Natural killer cell treated with Interleukin-12 subunit alpha and Interleukin-12 subunit beta and Interleukin-15 and Interleukin-18, amount 100 ng/mL, for 72 hours (primary cell): ENCODE results near the gene KCNJ15. TPM values are rescaled to one million over a fixed set of nuclear protein-coding genes. Genes with fewer than 3 reads are reported as not detected.

Experiments used
- ATAC-seq, 2 donors: fragments of 150-1000 bp; cut with Tn5 transposase in 1 of 2; sonication (Bioruptor Pico), chemical (Tn5 transposase) in 1 of 2; 2 replicates each; pipeline ENCODE4 v1.10.0; 2021
- DNase-seq: peaks from one replicate; pipeline ENCODE4 v3.0.0; 2022; ENCODE audit warnings: low spot score
- H3K27ac Mint-ChIP-seq, 2 donors: 1 replicate in 1 of 2; 2 replicates in 1 of 2; pipeline ENCODE4 v1.8.0; 2022; ENCODE audit warnings: mixed read lengths in 2 of 2, mild to moderate bottlenecking in 1 of 2, moderate library complexity in 1 of 2
- H3K27me3 Mint-ChIP-seq, 2 donors: 1 replicate in 1 of 2; 2 replicates in 1 of 2; pipeline ENCODE4 v1.8.0; 2022; ENCODE audit warnings: mixed read lengths in 2 of 2
- H3K36me3 Mint-ChIP-seq: one replicate; pipeline ENCODE4 v1.8.0; 2022; ENCODE audit warnings: mixed read lengths
- H3K4me1 Mint-ChIP-seq, 2 donors: 1 replicate in 1 of 2; 2 replicates in 1 of 2; pipeline ENCODE4 v1.8.0; 2022; ENCODE audit warnings: low read depth in 2 of 2, mixed read lengths in 2 of 2, mild to moderate bottlenecking in 1 of 2
- H3K4me3 Mint-ChIP-seq: one replicate; pipeline ENCODE4 v1.8.0; 2022; ENCODE audit warnings: mixed read lengths
- H3K9me3 Mint-ChIP-seq: 2 replicates; pipeline ENCODE4 v1.8.0; 2022; ENCODE audit warnings: mixed read lengths
- total RNA-seq, 2 donors: library from RNA; stranded (reverse); gene quantifications; one replicate each; pipeline ENCODE4 v1.2.3, GENCODE V29; 2022

The KCNJ15 gene
- total RNA-seq, 2 donors from 2014 or later = not detected

DNA sequence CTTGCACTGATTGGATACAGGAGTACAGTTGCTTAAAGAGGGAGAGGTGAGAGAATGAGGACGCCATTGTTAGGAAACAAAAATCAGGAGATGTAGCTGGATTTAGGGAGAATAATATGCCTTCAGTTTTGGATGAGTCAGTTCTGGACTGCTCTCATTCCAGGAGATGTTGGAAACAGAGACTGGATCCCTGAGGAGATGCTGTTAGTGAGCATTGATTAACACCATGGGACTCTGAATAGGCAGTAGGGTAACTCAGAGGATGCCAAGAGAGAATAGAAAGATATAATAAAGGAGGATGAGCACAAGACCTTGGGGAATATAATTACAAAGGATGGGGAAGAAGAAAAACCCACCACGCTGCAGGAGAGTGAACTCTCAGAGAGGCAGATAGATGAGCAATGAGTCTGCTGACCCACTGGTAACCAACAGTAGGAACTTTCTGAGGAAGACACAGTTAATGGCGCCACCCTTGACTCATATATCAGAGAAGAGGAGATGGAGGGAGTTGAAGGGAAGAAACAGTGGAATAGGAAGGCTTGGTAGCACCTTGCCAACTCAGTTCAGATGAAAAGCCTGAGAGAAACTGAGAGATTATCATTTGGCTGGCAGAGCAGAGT is 10.5 kb downstream of the KCNJ15 start:
- no peaks in the 10 kb centered on the region for H3K36me3 Mint-ChIP-seq
- H3K4me3 Mint-ChIP-seq = no peak overlapping the region
- peaks cover 19 to 24% of the 10 kb centered on the region in 2 donors for H3K27me3 Mint-ChIP-seq
- H3K9me3 Mint-ChIP-seq = no peaks in the 10 kb centered on the region
- H3K4me1 Mint-ChIP-seq = no peaks in the 10 kb centered on the region
- H3K27ac Mint-ChIP-seq = no peak overlapping the region
- DNase-seq (no peak), ATAC-seq (no peak)

DNA sequence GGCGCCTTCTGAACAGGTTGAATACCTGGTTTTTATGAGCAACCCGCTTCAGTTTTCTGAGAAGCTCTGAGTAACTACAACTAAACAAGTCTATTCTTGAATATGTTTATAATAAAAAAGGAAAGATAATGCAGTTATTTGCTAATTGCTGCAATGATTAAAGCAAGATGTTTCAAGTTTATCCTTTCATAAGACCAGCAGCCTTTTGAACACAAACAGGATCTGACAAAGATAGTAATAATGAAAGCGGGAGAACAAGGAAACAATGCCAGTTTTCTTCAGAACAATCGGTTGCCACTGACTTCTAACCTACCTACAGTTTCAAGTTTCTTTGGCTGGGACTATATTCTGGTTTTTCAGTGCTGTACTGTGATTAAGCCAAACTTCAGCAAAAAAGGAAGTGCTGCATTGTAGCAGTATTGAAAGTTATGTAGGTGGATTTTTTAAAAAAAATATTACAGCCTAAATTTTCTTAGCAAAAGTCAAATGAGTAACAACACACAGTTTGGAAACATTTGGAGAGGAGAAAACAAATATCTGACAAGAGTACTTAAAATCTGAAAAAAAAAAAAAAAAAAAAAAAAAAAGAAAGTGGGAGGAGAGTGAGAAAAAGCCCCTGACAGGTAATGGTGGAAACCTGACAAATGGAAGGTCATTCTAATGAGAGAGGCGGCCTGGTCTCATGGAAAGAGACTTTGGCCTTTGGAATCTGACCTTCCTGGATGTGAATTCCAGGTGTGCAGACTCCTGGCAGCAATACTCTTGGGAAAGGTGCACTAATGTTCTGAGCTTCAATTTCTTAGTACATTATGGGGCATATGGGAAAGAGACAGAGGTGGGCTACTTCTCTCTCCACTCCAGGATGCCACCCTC is 11.4 kb downstream of the KCNJ15 start:
- H3K9me3 Mint-ChIP-seq = no peaks in the 10 kb centered on the region
- H3K27ac Mint-ChIP-seq = no peak overlapping the region
- ATAC-seq (no peak), DNase-seq (no peak)
- H3K4me3 Mint-ChIP-seq = no peak overlapping the region
- H3K4me1 Mint-ChIP-seq = no peaks in the 10 kb centered on the region
- H3K27me3 Mint-ChIP-seq = peaks cover 19 to 24% of the 10 kb centered on the region in 2 donors
- H3K36me3 Mint-ChIP-seq = no peaks in the 10 kb centered on the region

DNA sequence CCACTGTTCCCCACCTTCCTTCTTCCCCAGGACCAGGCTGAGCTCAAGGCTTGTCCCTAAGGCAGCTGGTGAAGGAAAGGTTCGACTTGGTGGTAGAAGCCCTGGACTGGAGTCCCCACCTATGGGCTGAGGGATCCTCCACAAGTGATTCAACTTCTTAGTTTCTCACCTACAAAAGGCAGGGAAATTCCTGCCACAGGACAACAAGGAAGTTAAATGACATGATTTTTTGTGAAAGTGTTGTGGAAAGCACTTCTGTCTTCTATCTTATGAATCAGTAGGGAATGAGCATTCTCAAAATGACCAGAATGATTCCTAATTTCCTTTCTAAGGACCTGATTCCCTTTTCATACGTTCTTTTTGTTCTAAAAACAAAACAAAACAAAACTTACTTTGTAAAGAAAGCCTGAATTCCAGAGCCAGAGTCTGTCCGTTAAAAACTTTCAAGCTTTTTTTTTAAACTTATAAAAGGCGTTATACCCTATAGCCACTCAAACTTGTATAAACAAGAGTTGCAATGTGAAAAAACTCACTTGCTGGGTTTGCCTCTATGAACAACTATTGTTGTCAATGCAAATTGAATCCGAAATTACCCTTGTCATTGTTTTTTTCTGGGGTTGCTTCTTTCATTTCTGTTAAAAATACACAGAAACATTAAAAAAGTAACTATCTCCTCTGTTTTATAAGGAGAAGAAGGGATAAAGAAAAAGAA is 12.2 kb downstream of the KCNJ15 start:
- Mint-ChIP-seq H3K4me3 (no peak overlapping the region), H3K27me3 (peaks cover 19 to 22% of the 10 kb centered on the region in 2 donors), H3K9me3 (no peaks in the 10 kb centered on the region), H3K36me3 (no peaks in the 10 kb centered on the region), H3K27ac (no peak overlapping the region), H3K4me1 (no peaks in the 10 kb centered on the region)
- no peak for ATAC-seq
- DNase-seq = no peak

DNA sequence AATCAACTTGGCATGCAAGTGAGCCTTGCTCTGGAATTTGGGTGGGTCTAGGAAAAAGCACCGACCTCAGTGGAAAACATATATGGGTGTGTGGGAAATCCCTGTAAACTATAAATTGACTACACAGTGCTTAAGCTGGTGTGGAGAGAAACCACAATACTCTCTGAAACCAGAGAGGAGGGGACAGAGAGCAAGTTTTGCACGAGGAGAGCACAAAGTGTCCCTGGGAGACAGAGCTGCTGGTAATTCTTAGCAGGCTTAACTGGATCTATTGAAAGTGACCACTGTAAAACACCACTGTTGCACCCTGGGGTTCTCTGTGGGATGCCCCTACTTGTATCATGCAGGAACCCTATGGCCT is 12.8 kb downstream of the KCNJ15 start:
- Mint-ChIP-seq H3K4me1 (no peaks in the 10 kb centered on the region), H3K9me3 (no peaks in the 10 kb centered on the region), H3K27ac (no peak overlapping the region), H3K36me3 (no peaks in the 10 kb centered on the region), H3K27me3 (peaks cover 21 to 26% of the 10 kb centered on the region in 2 donors), H3K4me3 (no peak overlapping the region)
- DNase-seq (no peak), ATAC-seq (no peak)

DNA sequence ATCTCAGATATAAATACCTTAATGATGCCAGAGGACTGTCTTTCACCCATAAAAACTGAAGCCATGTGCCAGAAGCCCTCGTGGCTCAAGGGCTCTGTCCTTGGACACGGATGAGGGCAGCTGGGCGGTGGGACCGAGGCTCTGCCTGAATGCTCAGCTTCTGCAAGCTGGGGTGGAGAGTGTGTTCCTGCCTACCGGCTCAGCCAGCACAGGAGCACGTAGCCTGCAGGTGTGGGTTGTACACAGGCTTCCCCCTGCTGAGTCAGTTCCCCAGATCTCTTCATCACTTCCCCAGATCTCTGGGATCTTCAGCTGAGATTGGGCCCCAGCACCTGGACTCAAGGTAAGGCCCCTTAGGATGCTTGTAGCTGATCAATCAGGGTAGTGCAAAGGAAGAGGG is 15.4 kb downstream of the KCNJ15 start:
- Mint-ChIP-seq H3K4me3 (no peak overlapping the region), H3K9me3 (no peaks in the 10 kb centered on the region), H3K36me3 (no peaks in the 10 kb centered on the region), H3K27ac (no peak overlapping the region), H3K4me1 (no peaks in the 10 kb centered on the region), H3K27me3 (peaks cover 19 to 28% of the 10 kb centered on the region in 2 donors)
- DNase-seq (no peak), ATAC-seq (no peak)

DNA sequence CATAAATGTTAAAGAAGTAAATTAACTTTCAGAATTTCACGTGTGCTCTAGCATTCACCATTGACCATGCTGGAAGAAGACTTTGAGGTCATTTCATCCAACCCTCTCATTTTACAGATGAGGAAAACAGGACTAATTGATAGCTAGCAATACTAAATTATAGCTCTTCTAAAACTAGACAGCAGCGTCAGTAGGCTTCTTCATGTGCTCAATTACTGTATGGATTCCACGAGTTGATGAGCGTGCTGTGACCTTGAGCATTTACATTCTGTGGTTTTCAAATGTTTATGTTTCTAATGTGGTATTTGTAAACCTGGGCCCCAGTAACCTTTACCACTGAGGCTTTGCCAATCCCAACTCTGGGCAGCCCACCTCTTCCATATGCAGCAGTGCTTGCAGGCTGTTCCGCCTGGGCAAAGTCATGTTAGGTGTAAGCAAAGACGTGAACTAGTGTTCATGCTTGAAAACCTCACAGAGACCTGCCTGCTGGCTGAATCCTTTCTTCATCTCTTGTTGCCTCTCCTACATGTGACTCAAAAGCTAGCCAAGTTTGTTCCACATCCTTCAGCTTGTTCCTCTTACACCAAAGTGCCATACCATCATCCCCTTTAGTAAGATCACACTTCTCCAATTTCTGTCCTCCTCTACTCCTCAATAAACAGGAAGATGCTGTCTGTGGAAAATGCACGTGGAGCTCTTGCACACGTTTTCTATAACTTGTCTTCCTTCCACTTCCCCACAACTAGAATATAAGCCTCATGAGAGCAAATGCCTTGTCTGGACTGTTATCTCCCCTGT is 17.2 kb downstream of the KCNJ15 start:
- H3K4me1 Mint-ChIP-seq = no peaks in the 10 kb centered on the region
- no peak for ATAC-seq

DNA sequence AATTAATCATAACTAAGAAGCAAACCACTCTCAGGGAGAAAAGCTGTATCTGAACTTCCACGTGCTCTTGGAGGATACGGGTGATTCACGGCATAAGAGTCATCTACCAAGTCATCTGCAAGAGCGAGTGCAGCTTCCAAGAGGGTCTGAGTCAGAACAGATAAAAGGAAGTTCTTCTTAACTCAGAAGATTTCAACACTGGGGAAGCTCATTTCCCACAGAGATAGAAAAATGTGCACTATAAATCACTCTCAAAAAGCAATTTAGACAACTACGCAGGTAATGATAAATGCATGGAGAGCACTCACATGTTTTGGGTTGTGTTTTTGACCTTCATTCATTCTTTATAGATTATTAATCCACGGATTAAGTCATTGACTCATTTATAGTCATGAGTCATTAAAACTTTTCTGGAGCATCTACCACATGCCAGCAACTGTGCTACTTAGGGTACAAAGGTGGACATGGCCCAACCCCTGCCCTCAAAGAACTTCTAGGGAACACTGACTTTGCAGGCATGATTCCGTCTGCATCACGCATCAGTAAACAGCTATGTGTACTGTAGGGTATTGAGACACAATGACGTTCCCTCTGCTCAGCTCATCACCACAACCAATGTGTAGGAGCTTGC is 20.8 kb downstream of the KCNJ15 start:
- H3K4me3 Mint-ChIP-seq = no peak overlapping the region
- no peaks in the 10 kb centered on the region for H3K9me3 Mint-ChIP-seq
- DNase-seq (no peak), ATAC-seq (peak; percentile 74 to 75)
- peaks cover 32 to 39% of the 10 kb centered on the region in 2 donors for H3K27me3 Mint-ChIP-seq
- H3K36me3 Mint-ChIP-seq = no peaks in the 10 kb centered on the region
- no peak overlapping the region for H3K27ac Mint-ChIP-seq
- H3K4me1 Mint-ChIP-seq = peaks cover 0 to 2% of the 10 kb centered on the region in 2 donors

More for the DNA sequence above, 17.2 kb downstream of the KCNJ15 start:
- H3K9me3 Mint-ChIP-seq = no peaks in the 10 kb centered on the region
- H3K4me3 Mint-ChIP-seq = no peak overlapping the region
- H3K27ac Mint-ChIP-seq = no peak overlapping the region
- H3K27me3 Mint-ChIP-seq = peaks cover 21 to 29% of the 10 kb centered on the region in 2 donors
- no peak for DNase-seq
- H3K36me3 Mint-ChIP-seq = no peaks in the 10 kb centered on the region

DNA sequence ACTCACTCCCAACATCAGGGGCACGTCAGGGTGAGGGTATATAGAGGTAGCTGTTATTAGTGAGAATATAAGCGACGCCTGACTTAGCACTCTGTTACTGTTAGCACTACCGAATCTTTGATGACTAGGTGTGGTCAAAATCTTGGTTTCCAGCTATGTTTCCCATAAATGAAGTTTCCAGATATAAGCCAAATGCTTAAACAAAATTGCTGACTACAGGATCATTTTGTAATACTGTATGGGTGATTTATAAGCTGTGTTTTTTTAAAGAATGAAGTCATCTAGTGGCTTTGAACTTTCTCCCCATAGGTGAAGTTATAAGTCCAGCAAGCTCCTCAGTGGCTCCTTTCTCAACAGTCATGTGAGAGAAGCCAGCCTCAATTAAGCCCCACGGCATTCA is 23.7 kb downstream of the KCNJ15 start:
- DNase-seq (no peak), ATAC-seq (no peak)
- H3K27ac Mint-ChIP-seq = no peak overlapping the region
- H3K27me3 Mint-ChIP-seq = peaks cover 26 to 37% of the 10 kb centered on the region in 2 donors
- H3K36me3 Mint-ChIP-seq = no peaks in the 10 kb centered on the region
- no peak overlapping the region for H3K4me3 Mint-ChIP-seq
- H3K4me1 Mint-ChIP-seq = peaks cover 0 to 5% of the 10 kb centered on the region in 2 donors
- no peaks in the 10 kb centered on the region for H3K9me3 Mint-ChIP-seq

DNA sequence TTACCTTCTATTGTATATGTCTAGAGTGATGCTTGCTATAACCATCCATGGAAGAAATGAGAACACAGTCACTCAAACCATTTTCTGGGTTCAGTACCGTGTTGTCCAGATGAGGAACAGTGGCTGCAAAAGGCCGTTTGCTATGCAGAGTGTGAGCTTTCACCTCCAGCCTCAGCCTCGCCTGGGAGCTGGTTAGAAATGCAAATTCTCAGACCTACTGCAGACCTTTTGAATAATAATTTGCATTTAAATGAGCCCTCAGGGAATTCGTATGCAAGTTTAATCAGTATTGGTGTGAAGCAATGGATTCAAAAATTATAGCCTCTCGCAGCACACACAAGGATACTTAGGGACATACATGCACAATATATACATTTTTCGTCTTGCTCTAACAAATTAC is 24.1 kb downstream of the KCNJ15 start:
- H3K27ac Mint-ChIP-seq = no peak overlapping the region
- no peaks in the 10 kb centered on the region for H3K36me3 Mint-ChIP-seq
- peaks cover 26 to 33% of the 10 kb centered on the region in 2 donors for H3K27me3 Mint-ChIP-seq
- H3K4me3 Mint-ChIP-seq = no peak overlapping the region
- DNase-seq (no peak), ATAC-seq (no peak)
- H3K4me1 Mint-ChIP-seq = peaks cover 0 to 5% of the 10 kb centered on the region in 2 donors
- H3K9me3 Mint-ChIP-seq = no peaks in the 10 kb centered on the region

DNA sequence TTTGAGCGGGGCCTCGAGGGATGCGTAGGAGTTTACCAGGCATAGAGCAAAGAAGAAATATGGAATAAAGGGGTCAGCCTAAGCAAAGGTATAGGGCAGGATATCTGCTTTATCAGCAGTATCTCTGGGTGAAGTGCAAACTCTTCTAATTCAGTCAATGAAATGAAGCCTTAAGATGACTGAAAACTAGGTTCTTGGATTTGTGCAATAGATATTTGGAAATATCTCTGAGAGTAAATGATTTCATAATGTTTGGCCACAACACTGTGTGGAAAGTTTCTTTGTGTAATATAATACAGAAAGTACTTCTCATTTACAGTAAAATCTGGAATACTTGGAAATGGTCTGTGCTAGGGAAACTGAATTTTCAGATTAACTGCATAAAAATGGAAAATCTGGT is 26.1 kb downstream of the KCNJ15 start:
- DNase-seq = no peak
- H3K4me1 Mint-ChIP-seq = peaks cover 0 to 5% of the 10 kb centered on the region in 2 donors
- no peak for ATAC-seq
- H3K36me3 Mint-ChIP-seq = no peaks in the 10 kb centered on the region
- no peaks in the 10 kb centered on the region for H3K9me3 Mint-ChIP-seq
- H3K27ac Mint-ChIP-seq = no peak overlapping the region
- no peak overlapping the region for H3K4me3 Mint-ChIP-seq
- peaks cover 28 to 32% of the 10 kb centered on the region in 2 donors for H3K27me3 Mint-ChIP-seq

DNA sequence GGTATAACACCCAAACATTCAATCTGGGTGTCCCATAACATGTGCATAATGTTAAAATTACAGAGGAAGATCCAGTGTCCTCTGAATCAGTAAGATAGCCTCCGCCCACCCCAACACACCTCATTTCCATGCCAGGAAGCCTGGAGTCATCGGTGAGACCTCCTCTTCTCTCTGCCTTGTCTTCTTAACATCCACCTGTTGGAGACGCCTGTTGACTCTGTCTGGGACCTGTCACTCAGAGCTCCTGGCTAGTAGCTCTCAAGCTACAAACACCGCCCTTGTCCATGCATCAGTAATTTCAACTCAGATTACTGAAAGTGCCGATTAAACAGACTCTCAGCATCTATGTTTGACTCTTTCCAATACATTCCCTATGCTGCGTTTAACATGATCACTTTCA is 27.4 kb downstream of the KCNJ15 start:
- DNase-seq (no peak), ATAC-seq (no peak)
- Mint-ChIP-seq H3K27me3 (peaks cover 21 to 24% of the 10 kb centered on the region in 2 donors), H3K4me1 (peaks cover 0 to 5% of the 10 kb centered on the region in 2 donors), H3K27ac (no peak overlapping the region), H3K9me3 (no peaks in the 10 kb centered on the region), H3K36me3 (no peaks in the 10 kb centered on the region), H3K4me3 (no peak overlapping the region)

DNA sequence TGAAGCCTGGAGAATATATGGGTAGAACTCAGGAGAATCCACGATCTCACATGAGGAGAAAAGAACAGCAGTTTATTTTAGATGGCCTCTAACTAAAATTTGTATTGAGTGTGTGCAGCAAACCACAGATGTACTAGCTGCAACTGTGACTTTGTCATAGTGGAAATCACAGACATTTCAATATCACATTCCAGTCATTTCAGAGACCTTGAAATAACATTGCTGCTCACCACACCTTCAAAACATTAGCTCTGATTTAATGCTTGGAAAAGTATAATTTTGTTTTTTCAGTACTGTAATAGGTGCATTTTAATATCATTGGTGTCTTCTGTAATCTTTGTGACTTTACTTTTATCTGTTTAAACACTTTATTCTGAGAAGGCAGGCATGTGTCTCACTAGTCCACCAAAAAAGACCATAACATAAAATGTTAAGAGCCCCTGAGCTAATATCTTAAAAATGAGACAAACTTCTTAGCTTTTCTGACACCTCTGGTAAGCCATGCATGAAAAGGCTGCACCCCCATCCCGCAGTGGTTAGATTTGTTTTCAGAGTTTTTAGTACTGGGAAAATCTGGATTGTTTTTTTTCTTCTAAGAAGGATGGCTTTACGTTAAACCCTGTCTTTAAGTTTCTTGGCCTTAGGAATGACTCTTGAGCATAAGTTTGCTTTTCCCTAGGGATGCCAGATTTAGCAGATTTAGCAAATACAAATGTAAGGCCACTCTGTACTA is 30.1 kb downstream of the KCNJ15 start:
- no peaks in the 10 kb centered on the region for H3K36me3 Mint-ChIP-seq
- no peak overlapping the region for H3K4me3 Mint-ChIP-seq
- peaks cover 3 to 5% of the 10 kb centered on the region in 2 donors for H3K4me1 Mint-ChIP-seq
- DNase-seq (no peak), ATAC-seq (no peak)
- no peak overlapping the region for H3K27ac Mint-ChIP-seq
- H3K27me3 Mint-ChIP-seq = peaks cover 19 to 25% of the 10 kb centered on the region in 2 donors
- no peaks in the 10 kb centered on the region for H3K9me3 Mint-ChIP-seq
